ENCODE results near the gene CDKN2AIPNL.
"Not testable (repeated sequence)": the region's sequence is repeated elsewhere in the genome, so short reads cannot be mapped to it uniquely, and the experiment has no call there.

The CDKN2AIPNL gene

GRCh38 chr5:134403951-134404350 is 7.7 kb downstream of the CDKN2AIPNL start:
- no peak for DNase-seq (ENCODE audit: low spot score)

GRCh38 chr5:134398609-134399155 is 13.0 kb downstream of the CDKN2AIPNL start:
- no peak for DNase-seq (ENCODE audit: low spot score)

GRCh38 chr5:134397196-134397595 is 14.5 kb downstream of the CDKN2AIPNL start:
- no peak for DNase-seq (ENCODE audit: low spot score)

- no peak for DNase-seq (ENCODE audit: low spot score)
Observed at GRCh38 chr5:134396274-134396673, 15.4 kb downstream of the CDKN2AIPNL start.

GRCh38 chr5:134394932-134395331 is 16.7 kb downstream of the CDKN2AIPNL start:
- DNase-seq (ENCODE audit: low spot score): no peak

- no peak for DNase-seq (ENCODE audit: low spot score)
Observed at GRCh38 chr5:134392301-134392700, 19.4 kb downstream of the CDKN2AIPNL start.

- no peak for DNase-seq (ENCODE audit: low spot score)
Observed at GRCh38 chr5:134387443-134387842, 24.2 kb downstream of the CDKN2AIPNL start.

GRCh38 chr5:134383980-134384697 is 27.5 kb downstream of the CDKN2AIPNL start:
- no peak for DNase-seq (ENCODE audit: low spot score)

GRCh38 chr5:134382204-134382603 is 29.5 kb downstream of the CDKN2AIPNL start:
- DNase-seq (ENCODE audit: low spot score): not testable (repeated sequence)

- no peak for DNase-seq (ENCODE audit: low spot score)
Observed at GRCh38 chr5:134380346-134380745, 31.3 kb downstream of the CDKN2AIPNL start.

- DNase-seq (ENCODE audit: low spot score): no peak
Observed at GRCh38 chr5:134374232-134374631, 37.4 kb downstream of the CDKN2AIPNL start.

- DNase-seq (ENCODE audit: low spot score): not testable (repeated sequence)
Observed at GRCh38 chr5:134373633-134374032, 38.0 kb downstream of the CDKN2AIPNL start.

GRCh38 chr5:134371834-134372340 is 39.8 kb downstream of the CDKN2AIPNL start:
- peak; percentile 45 for DNase-seq (ENCODE audit: low spot score)

- peak; percentile 100 for DNase-seq (ENCODE audit: low spot score)
Observed at GRCh38 chr5:134370871-134371833, 40.5 kb downstream of the CDKN2AIPNL start, which contains the start of gene UBE2B. UBE2B (plus strand) TSS chr5:134371569; CDS start chr5:134371596, 27 bp downstream.

- no peak for DNase-seq (ENCODE audit: low spot score)
Observed at GRCh38 chr5:134370311-134370870, 41.3 kb downstream of the CDKN2AIPNL start.

- no peak for DNase-seq (ENCODE audit: low spot score)
Observed at GRCh38 chr5:134365604-134366003, 46.1 kb downstream of the CDKN2AIPNL start.

- no peak for DNase-seq (ENCODE audit: low spot score)
Observed at GRCh38 chr5:134355681-134356080, 56.0 kb downstream of the CDKN2AIPNL start.

All from SK-N-DZ (cell line).